Effector memory CD8-positive, alpha-beta T cell (primary cell): ENCODE measurements around the gene ANKRD55.
"Not testable (repeated sequence)": the region's sequence is repeated elsewhere in the genome, so short reads cannot be mapped to it uniquely, and the experiment has no call there.

Experiments
- ATAC-seq: fragments of 150-1000 bp; cut with Tn5 transposase; replicated peaks from 2 replicates; pipeline ENCODE4 v1.10.0; 2021; ENCODE audit warnings: mild to moderate bottlenecking, moderate library complexity
- DNase-seq, 3 experiments: peaks; one replicate each; pipeline ENCODE4 v3.0.0; 2021
- H3K27ac Mint-ChIP-seq, 2 donors: one replicate each; pipeline ENCODE4 v1.8.0; 2022; ENCODE audit warnings: mild to moderate bottlenecking in 2 of 2, mixed read lengths in 2 of 2, moderate library complexity in 2 of 2
- H3K27me3 Mint-ChIP-seq, 2 donors: one replicate each; pipeline ENCODE4 v1.8.0; 2022; ENCODE audit warnings: mixed read lengths in 2 of 2
- H3K36me3 Mint-ChIP-seq: one replicate; pipeline ENCODE4 v1.8.0; 2022; ENCODE audit warnings: mild to moderate bottlenecking, moderate library complexity, mixed read lengths; ENCODE audit not compliant: insufficient read depth
- H3K4me1 Mint-ChIP-seq, 2 donors: one replicate each; pipeline ENCODE4 v1.8.0; 2022; ENCODE audit warnings: low read depth in 2 of 2, mixed read lengths in 2 of 2
- H3K4me3 Mint-ChIP-seq, 2 donors: one replicate each; pipeline ENCODE4 v1.8.0; 2022; ENCODE audit warnings: mild to moderate bottlenecking in 2 of 2, mixed read lengths in 2 of 2, moderate library complexity in 2 of 2
- H3K9me3 Mint-ChIP-seq, 2 donors: one replicate each; pipeline ENCODE4 v1.8.0; 2022; ENCODE audit warnings: mixed read lengths in 2 of 2

Gene ANKRD55

DNA sequence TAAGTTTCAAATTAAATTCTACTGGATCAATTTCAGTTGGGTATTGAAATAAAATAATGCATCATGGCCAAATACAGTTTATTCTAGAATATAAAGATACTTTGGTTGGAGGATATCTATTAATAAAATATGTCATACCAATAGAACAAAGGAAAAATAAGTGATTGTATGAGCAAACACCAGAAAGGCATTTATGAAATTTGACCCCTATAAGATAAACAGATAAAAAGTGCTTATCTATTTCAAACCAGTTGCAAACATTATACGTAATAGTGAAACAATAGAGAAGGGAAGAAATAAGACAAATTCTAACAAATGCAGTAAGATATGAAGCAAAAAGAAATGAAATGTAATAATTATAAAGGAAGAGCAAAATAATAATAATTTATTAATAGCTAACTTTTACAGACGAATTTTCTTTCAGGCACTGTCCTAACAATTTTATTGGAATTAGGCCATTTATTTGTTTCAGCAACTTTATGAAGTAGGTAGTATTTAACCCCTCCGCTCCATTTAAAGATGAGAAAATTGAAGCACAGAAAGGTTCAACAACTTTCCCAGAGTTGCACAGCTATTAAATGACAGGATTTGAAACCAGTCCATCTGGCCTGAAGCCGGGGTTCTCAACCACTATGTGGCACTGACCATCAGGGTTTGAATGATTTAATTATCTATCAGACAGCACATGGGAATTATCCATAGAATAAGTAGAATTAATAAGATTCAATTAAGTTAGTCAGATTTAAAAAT is 20.8 kb downstream of the ANKRD55 start:
- DNase-seq (no peak), ATAC-seq (no peak)
- no peak overlapping the region for H3K4me3 Mint-ChIP-seq
- no peak overlapping the region for H3K27ac Mint-ChIP-seq
- no peaks in the 10 kb centered on the region for H3K36me3 Mint-ChIP-seq
- H3K9me3 Mint-ChIP-seq: peaks cover 0 to 7% of the 10 kb centered on the region in 2 donors
- H3K27me3 Mint-ChIP-seq: peaks cover 5 to 14% of the 10 kb centered on the region in 2 donors
- no peaks in the 10 kb centered on the region for H3K4me1 Mint-ChIP-seq

DNA sequence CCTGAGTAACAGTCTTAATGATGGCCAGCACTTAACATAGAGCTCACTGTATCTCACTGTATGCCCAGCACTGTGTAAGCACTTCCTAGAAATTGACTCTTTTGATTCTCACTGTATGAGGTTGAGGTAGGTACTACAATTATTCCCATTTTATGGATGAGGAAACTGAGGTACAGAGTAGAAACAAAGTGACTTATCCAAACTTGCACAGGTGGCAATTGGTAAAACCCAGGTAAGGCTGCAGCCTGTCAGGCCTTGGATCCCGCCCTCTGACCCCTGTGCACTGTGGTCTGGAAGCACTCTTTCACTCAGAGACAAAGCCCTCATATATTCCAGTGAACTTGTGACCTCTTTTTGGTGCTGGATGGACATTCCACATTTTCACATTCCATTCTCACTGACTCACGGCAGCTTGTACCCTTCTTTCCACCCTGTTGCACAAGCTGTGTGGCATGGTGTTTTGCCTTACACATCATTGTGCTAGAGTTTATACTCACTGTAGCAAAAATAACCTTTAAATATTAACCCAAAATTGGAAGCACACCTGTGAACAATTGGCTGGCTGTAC is 21.7 kb downstream of the ANKRD55 start:
- Mint-ChIP-seq H3K9me3 (peaks cover 0 to 7% of the 10 kb centered on the region in 2 donors), H3K27me3 (peaks cover 3 to 10% of the 10 kb centered on the region in 2 donors), H3K36me3 (no peaks in the 10 kb centered on the region), H3K4me3 (no peak overlapping the region), H3K27ac (no peak overlapping the region), H3K4me1 (no peaks in the 10 kb centered on the region)
- ATAC-seq: no peak
- no peak for DNase-seq

DNA sequence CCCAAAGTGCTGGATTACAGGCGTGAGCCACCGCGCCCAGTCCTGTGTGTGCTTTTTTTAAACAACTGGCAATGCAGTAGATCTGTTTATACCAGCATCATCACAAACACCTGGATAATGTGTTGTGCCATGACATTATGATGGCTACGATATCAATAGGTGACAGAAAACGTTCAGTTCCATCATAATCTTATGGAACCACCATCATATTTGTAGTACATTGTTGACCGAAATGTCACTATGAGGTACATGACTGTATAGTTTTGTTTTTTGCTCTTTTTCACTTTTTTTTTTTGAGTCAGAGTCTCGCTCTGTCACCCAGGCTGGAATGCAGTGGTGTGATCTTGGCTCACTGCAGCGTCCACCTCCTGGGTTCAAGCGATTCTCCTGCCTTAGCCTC is 24.4 kb downstream of the ANKRD55 start:
- Mint-ChIP-seq H3K27ac (no peak overlapping the region), H3K9me3 (peaks cover 0 to 3% of the 10 kb centered on the region in 2 donors), H3K36me3 (no peaks in the 10 kb centered on the region), H3K4me3 (no peak overlapping the region), H3K27me3 (no peaks in the 10 kb centered on the region), H3K4me1 (no peaks in the 10 kb centered on the region)
- ATAC-seq (no peak), DNase-seq (no peak)

DNA sequence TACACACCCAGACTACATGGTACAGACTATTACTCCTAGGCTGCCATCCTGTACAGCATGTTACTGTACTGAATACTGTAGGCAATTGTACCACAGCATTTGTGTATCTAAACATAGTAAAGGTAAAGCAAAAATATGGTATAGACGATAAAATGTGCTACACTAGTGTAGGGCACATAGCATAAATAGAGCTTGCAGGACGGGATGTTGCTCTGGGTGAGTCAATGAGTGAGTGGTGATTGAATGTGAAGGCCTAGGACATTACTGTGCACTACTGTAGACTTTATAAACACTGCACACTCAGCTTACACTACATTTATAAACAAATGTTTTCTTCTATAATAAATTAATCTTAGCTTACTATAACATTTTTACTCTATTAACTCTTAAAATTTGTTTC is 25.6 kb downstream of the ANKRD55 start:
- Mint-ChIP-seq H3K27ac (no peak overlapping the region), H3K4me3 (no peak overlapping the region), H3K4me1 (no peaks in the 10 kb centered on the region), H3K9me3 (no peaks in the 10 kb centered on the region), H3K27me3 (no peaks in the 10 kb centered on the region), H3K36me3 (no peaks in the 10 kb centered on the region)
- ATAC-seq (no peak), DNase-seq (no peak)

DNA sequence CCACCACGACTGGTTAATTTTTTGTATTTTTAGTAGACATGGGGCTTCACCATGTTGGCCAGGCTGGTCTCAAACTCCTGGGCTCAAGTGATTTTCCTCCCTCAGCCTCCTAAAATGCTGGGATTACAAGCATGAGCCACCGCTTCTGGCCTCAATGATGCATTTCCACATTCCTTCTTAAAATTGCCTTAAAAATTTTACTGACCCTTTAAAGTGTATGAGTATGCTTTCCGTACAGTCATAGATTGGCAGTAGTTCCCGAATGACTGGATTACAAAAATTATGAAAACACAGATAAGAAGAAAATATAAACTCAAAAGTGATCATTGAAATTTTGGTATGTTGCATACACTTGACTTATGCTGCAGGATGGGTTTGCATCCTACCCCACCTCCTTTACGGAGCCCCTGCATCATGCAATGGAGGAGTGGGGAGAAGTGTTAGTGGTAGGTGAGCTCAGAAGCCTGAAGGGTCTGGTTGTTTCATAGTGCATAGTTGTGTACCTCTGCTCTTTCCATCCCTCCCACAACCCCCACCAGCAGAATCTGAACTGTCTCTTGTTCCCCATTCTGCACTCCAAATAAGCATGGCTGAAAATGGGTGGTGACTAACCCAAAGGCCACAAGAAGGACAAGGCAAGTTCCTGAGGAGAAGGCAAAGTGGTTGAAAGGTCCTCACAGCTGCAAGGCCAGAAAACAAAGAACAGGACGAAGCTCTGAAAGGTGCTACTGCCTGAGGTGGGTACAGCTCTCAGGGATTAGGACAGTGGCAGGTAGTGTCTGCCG is 26.8 kb downstream of the ANKRD55 start:
- DNase-seq (no peak), ATAC-seq (no peak)
- H3K4me3 Mint-ChIP-seq: no peak overlapping the region
- H3K27me3 Mint-ChIP-seq: no peaks in the 10 kb centered on the region
- H3K9me3 Mint-ChIP-seq: no peaks in the 10 kb centered on the region
- no peaks in the 10 kb centered on the region for H3K36me3 Mint-ChIP-seq
- no peak overlapping the region for H3K27ac Mint-ChIP-seq
- no peaks in the 10 kb centered on the region for H3K4me1 Mint-ChIP-seq

DNA sequence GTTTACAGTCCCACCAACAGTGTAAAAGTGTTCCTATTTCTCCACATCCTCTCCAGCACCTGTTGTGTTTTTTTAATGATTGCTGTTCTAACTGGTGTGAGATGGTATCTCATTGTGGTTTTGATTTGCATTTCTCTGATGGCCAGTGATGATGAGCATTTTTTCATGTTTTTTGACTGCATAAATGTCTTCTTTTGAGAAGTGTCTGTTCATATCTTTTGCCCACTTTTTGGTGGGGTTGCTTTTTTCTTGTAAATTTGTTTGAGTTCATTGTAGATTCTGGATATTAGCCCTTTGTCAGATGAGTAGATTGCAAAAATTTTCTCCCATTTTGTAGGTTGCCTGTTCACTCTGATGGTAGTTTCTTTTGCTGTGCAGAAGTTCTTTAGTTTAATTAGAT is 29.2 kb downstream of the ANKRD55 start:
- not testable (repeated sequence) for H3K4me3 Mint-ChIP-seq, DNase-seq, H3K9me3 Mint-ChIP-seq, H3K36me3 Mint-ChIP-seq, H3K4me1 Mint-ChIP-seq, H3K27ac Mint-ChIP-seq, H3K27me3 Mint-ChIP-seq, ATAC-seq

DNA sequence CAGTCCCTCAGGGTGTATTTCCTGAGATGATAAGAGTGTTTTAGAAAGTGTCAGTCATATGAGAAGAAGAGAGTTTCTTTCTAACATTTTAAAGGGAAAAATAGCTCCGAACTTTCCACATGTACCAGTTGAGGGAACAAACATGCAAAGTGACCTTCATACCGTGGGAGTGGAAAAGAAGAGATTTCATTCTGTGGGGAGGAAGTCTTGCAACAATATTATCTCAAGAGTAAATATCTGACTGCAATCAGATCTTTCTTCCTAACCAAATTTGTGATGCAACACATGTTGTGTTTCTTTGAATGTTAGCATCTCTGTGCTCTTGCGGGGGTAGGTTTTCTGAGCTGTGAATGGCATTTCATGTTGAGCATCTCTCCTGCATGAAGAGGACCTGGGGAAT is 30.6 kb downstream of the ANKRD55 start:
- Mint-ChIP-seq H3K27me3 (no peaks in the 10 kb centered on the region), H3K4me3 (no peak overlapping the region), H3K27ac (no peak overlapping the region), H3K36me3 (no peaks in the 10 kb centered on the region), H3K4me1 (peaks cover 0 to 2% of the 10 kb centered on the region in 2 donors), H3K9me3 (no peaks in the 10 kb centered on the region)
- DNase-seq (no peak), ATAC-seq (no peak)

DNA sequence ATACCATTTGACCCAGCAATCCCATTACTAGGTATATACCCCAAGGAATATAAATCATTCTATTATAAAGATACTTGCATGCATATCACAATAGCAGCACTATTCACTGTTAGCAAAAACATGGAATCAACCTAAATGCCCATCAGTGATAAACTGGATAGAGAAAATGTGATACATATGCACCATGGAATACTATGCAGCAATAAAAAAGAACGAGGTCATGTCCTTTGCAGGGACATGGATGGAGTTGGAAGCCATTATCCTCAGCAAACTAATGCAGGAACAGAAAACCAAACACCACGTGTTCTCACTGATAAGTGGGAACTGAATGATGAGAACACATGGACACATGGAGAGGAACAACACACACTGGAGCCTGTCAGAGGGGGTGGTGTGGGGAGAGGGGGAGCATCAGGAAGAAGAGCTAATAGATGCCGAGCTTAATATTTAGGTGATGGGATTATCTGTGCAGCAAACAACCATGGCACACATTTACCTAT is 31.3 kb downstream of the ANKRD55 start:
- H3K27ac Mint-ChIP-seq, H3K4me3 Mint-ChIP-seq, H3K36me3 Mint-ChIP-seq, H3K9me3 Mint-ChIP-seq, DNase-seq, H3K27me3 Mint-ChIP-seq, ATAC-seq, H3K4me1 Mint-ChIP-seq: not testable (repeated sequence)

DNA sequence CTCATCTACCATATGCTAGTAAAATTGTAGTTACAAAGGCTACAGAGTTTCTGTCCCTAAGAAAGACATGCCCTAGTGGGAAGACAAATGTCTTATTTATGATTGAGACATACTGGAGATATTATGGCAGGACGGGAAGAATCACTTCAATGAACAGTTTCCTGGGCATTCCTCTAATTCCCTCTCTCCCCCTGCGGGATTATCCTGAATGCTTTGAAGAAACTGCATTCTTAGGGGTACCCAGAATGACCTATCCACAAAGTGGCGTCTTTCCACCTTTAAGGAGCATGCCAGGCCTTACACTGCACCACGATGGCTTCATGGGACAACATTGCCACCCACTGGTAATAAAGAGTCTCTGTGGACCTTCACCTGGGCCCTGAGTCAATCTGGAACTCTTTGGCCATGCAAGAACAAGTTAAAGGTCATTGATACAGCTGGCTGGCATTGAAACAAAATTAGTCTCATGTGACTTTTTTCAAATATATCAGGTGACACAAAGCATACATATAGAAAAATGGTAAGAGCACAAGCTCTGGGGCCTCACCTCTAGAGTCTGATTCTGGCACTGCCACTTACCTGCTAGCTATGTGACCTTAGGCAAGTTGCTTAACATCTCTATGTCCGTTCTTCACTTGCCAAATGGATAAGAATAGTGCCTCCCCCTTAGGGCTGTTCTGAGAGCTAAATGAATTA is 32.0 kb downstream of the ANKRD55 start:
- peak; percentile 21 to 25 (median 22) for DNase-seq
- peak; percentile 66 for ATAC-seq
- no peaks in the 10 kb centered on the region for H3K9me3 Mint-ChIP-seq
- H3K27me3 Mint-ChIP-seq: no peaks in the 10 kb centered on the region
- peaks cover 0 to 2% of the 10 kb centered on the region in 2 donors for H3K4me1 Mint-ChIP-seq
- H3K4me3 Mint-ChIP-seq: no peak overlapping the region
- no peak overlapping the region for H3K27ac Mint-ChIP-seq
- H3K36me3 Mint-ChIP-seq: no peaks in the 10 kb centered on the region

DNA sequence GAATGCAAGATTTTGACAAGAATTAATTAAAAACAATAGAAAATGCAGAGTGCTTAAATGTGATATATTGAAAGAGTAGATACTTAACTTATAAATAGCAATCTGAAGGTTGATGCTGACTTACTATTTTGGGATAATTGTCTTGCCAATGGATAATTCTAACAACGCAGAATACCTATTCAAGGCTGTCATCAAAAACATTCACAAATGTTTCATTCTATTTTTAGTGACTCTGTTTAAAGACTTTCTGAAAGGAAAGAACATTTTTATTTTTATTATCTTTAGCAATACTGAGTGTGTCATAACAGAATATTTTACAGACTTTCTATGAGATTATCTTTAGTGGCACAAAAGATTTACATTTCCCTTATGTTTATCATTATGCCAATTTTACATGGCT is 38.1 kb downstream of the ANKRD55 start:
- Mint-ChIP-seq H3K9me3 (no peaks in the 10 kb centered on the region), H3K27ac (no peak overlapping the region)

DNA sequence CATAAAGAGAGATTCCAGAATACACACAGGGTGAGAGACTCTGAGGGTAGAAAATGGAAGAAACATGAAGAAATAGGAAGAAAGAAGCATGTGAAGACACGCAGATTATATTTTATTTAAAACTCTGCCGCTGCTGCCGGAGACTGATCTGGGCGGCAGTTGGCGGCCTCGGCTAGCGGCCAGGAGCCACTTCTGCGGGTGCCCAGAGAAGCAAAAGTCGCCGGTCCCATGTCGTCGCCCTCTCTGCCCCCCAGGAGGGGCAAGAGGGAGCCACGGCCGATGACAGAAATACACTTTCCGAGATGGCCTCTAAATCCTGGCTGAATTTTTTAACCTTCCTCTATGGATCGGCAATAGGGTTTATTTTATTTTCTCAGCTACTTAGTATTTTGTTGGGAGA is 40.9 kb downstream of the ANKRD55 start:
- H3K36me3 Mint-ChIP-seq: peaks cover 5% of the 10 kb centered on the region
- no peaks in the 10 kb centered on the region for H3K9me3 Mint-ChIP-seq
- no peak overlapping the region for H3K27ac Mint-ChIP-seq
- no peak overlapping the region for H3K4me3 Mint-ChIP-seq
- peaks cover 0 to 8% of the 10 kb centered on the region in 2 donors for H3K4me1 Mint-ChIP-seq
- no peak for ATAC-seq
- DNase-seq: no peak
- peaks cover 0 to 5% of the 10 kb centered on the region in 2 donors for H3K27me3 Mint-ChIP-seq

More for the DNA sequence above, 38.1 kb downstream of the ANKRD55 start:
- peaks cover 0 to 8% of the 10 kb centered on the region in 2 donors for H3K4me1 Mint-ChIP-seq
- ATAC-seq (no peak), DNase-seq (no peak)
- H3K36me3 Mint-ChIP-seq: peaks cover 5% of the 10 kb centered on the region
- H3K4me3 Mint-ChIP-seq: no peak overlapping the region
- H3K27me3 Mint-ChIP-seq: no peaks in the 10 kb centered on the region

DNA sequence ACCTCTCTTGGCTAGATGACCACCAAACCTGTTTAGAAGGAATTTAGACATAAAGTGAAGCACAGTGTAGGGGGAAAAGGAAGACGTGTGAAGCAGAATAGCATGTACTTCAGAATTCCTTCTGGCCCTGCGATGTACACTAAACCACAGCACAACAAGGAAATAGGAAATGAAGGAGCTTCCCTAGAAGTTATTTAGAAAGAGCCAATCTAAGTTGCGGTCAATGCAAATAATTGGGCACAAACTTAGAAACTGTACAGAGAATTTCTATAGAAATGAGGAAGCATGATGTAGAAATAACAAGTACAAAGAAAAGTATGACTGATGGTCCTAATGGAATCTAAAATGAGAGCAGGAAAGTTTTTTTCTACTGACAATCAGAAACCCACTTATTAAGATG is 41.5 kb downstream of the ANKRD55 start:
- Mint-ChIP-seq H3K27ac (no peak overlapping the region), H3K9me3 (no peaks in the 10 kb centered on the region), H3K4me3 (no peak overlapping the region), H3K27me3 (peaks cover 0 to 5% of the 10 kb centered on the region in 2 donors), H3K36me3 (peaks cover 5% of the 10 kb centered on the region), H3K4me1 (peaks cover 0 to 8% of the 10 kb centered on the region in 2 donors)
- DNase-seq: no peak
- no peak for ATAC-seq

DNA sequence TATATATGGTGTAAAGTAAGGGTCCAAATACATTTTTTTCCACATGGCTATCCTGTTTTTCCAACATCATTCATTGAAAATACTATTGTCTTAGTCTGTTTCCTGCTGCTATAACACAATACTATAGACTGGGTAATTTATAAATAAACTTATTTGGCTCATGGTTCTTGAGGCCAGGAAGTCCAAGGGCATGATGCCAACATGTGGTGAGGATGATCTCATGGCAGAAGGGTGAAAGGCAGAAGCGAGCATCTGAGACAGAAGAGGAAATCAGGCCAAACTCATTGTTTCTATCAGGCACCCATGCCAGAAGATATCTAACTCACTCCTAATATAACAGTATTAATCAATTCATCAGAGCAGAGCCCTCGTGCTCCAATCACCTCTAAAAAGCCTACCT is 42.6 kb downstream of the ANKRD55 start:
- DNase-seq (no peak), ATAC-seq (peak; percentile 49)
- no peaks in the 10 kb centered on the region for H3K9me3 Mint-ChIP-seq
- H3K4me3 Mint-ChIP-seq: no peak overlapping the region
- peaks cover 5% of the 10 kb centered on the region for H3K36me3 Mint-ChIP-seq
- no peak overlapping the region for H3K27ac Mint-ChIP-seq
- H3K4me1 Mint-ChIP-seq: peaks cover 0 to 8% of the 10 kb centered on the region in 2 donors
- H3K27me3 Mint-ChIP-seq: peaks cover 0 to 5% of the 10 kb centered on the region in 2 donors
